ENCODE data around the gene ARAP2. TPM values are rescaled to one million over a fixed set of nuclear protein-coding genes. Genes with fewer than 3 reads are reported as not detected.

The ARAP2 gene
- total RNA-seq, 1 experiment from 2014 or later, result 12.5 TPM

DNA sequence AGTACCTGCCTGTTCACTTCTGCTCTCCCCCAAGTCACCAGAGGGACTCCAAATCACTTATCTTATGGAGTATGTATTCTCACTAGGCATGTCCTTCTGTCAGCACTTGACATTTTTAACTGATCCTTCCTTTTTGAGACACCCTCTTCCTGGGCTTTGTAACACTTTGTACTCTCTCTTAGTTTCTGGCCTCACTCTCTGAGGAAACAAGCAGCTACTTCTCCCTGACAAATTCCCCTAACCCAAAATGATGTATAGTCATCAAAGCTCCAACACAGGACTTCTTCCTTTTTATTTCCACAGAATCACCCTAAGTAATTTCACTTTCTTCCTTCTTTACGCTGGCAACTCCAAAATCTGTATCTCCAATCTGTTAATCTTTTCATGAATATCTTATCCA lies 101.8 kb downstream of the ARAP2 start:
- no peaks in the 10 kb centered on the region for H3K36me3 ChIP-seq (ENCODE audit: low read depth, low read length)
- CTCF ChIA-PET, result no interaction called here
- no peaks in the 10 kb centered on the region for H3K4me1 ChIP-seq (ENCODE audit: insufficient read depth, low read length)
- H3K9me2 ChIP-seq (replicated peaks; ENCODE audit: low read length), result no peaks in the 10 kb centered on the region
- no peaks in the 10 kb centered on the region for H3K79me2 ChIP-seq (ENCODE audit: low read length)
- no peak overlapping the region for H2AFZ ChIP-seq (ENCODE audit: low read length)
- no peaks in the 10 kb centered on the region for H3F3A ChIP-seq (ENCODE audit: low read length, unreplicated experiment)
- ATAC-seq (no peak), DNase-seq (no peak)
- intact Hi-C loops (cut with micrococcal nuclease), result no loop called here
- POLR2A ChIA-PET (ENCODE audit: unreplicated experiment), result no interaction called here
- H3K4me2 ChIP-seq (ENCODE audit: low read length), result no peak overlapping the region
- no peaks in the 10 kb centered on the region for H3K9me3 ChIP-seq (ENCODE audit: low read length)
- H3K4me3 ChIP-seq (ENCODE audit: low read length), result no peak overlapping the region
- TF ChIP-seq EZH2phosphoT487 (IDR thresholded peaks at IDR 0.05; ENCODE audit: borderline replicate concordance, low read length), result no peak
- TF ChIP-seq EZH2 (IDR thresholded peaks at IDR 0.05; ENCODE audit: low read length, unreplicated experiment), result no peak
- TF ChIP-seq CTCF (conservative IDR thresholded peaks at IDR 0.05; ENCODE audit: low read depth, low read length), result no peak
- H4K20me1 ChIP-seq (ENCODE audit: low read length), result no peaks in the 10 kb centered on the region
- H3K27me3 ChIP-seq (ENCODE audit: low read length), result no peaks in the 10 kb centered on the region
- BruUV-seq (replicated peaks), result no TSS peak
- no peak overlapping the region for H3K9ac ChIP-seq (ENCODE audit: low read length)
- H3K27ac ChIP-seq (ENCODE audit: low read length), result no peak overlapping the region

- TF ChIP-seq EZH2phosphoT487 (IDR thresholded peaks at IDR 0.05; ENCODE audit: borderline replicate concordance, low read length) (no peak), CTCF (conservative IDR thresholded peaks at IDR 0.05; ENCODE audit: low read depth, low read length) (no peak), EZH2 (IDR thresholded peaks at IDR 0.05; ENCODE audit: low read length, unreplicated experiment) (no peak)
- intact Hi-C loops (cut with micrococcal nuclease), result no loop called here
- H3K9me2 ChIP-seq (replicated peaks; ENCODE audit: low read length), result no peaks in the 10 kb centered on the region
- DNase-seq, result no peak
- H3K27me3 ChIP-seq (ENCODE audit: low read length), result no peaks in the 10 kb centered on the region
- ChIA-PET CTCF (no interaction called here), POLR2A (ENCODE audit: unreplicated experiment) (no interaction called here)
- H3K27ac ChIP-seq (ENCODE audit: low read length), result no peak overlapping the region
- no peaks in the 10 kb centered on the region for H4K20me1 ChIP-seq (ENCODE audit: low read length)
- no peaks in the 10 kb centered on the region for H3K36me3 ChIP-seq (ENCODE audit: low read depth, low read length)
- H3K4me1 ChIP-seq (ENCODE audit: insufficient read depth, low read length), result no peaks in the 10 kb centered on the region
- H2AFZ ChIP-seq (ENCODE audit: low read length), result no peak overlapping the region
- no peaks in the 10 kb centered on the region for H3K79me2 ChIP-seq (ENCODE audit: low read length)
- no peak overlapping the region for H3K4me2 ChIP-seq (ENCODE audit: low read length)
- H3K9ac ChIP-seq (ENCODE audit: low read length), result no peak overlapping the region
- no peaks in the 10 kb centered on the region for H3K9me3 ChIP-seq (ENCODE audit: low read length)
- H3F3A ChIP-seq (ENCODE audit: low read length, unreplicated experiment), result no peaks in the 10 kb centered on the region
- H3K4me3 ChIP-seq (ENCODE audit: low read length), result no peak overlapping the region
- no peak for ATAC-seq
- BruUV-seq (replicated peaks), result no TSS peak
These were observed 103.1 kb downstream of the ARAP2 start for GRCh38 chr4:36141186-36141585.

DNA sequence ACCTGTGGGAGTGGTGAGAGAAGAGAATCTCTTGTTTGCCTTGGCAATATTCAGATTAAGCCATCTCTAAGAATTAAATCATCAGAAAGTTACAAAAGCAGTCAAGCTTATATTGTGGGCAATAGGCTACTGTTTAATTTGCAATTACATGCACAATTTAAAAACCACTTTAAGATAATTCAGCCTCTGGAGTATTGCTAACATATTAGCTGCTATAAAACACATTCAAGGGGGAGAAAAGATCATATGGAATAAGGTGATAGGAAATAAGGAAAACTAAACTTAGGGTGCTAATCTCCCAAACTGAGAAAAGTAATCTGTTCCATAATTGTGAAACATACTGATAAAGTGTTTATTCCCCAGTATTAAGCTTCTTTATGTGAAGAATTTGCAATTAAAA lies 103.9 kb downstream of the ARAP2 start:
- ATAC-seq (no peak), DNase-seq (no peak)
- ChIA-PET POLR2A (ENCODE audit: unreplicated experiment) (no interaction called here), CTCF (no interaction called here)
- no peaks in the 10 kb centered on the region for H3K9me3 ChIP-seq (ENCODE audit: low read length)
- H3K4me2 ChIP-seq (ENCODE audit: low read length), result no peak overlapping the region
- no peaks in the 10 kb centered on the region for H3K9me2 ChIP-seq (replicated peaks; ENCODE audit: low read length)
- H3K4me1 ChIP-seq (ENCODE audit: insufficient read depth, low read length), result no peaks in the 10 kb centered on the region
- H3K27me3 ChIP-seq (ENCODE audit: low read length), result no peaks in the 10 kb centered on the region
- intact Hi-C loops (cut with micrococcal nuclease), result no loop called here
- H4K20me1 ChIP-seq (ENCODE audit: low read length), result no peaks in the 10 kb centered on the region
- TF ChIP-seq CTCF (conservative IDR thresholded peaks at IDR 0.05; ENCODE audit: low read depth, low read length) (no peak), EZH2 (IDR thresholded peaks at IDR 0.05; ENCODE audit: low read length, unreplicated experiment) (no peak), EZH2phosphoT487 (IDR thresholded peaks at IDR 0.05; ENCODE audit: borderline replicate concordance, low read length) (no peak)
- no peak overlapping the region for H3K9ac ChIP-seq (ENCODE audit: low read length)
- H3K4me3 ChIP-seq (ENCODE audit: low read length), result no peak overlapping the region
- BruUV-seq (replicated peaks), result no TSS peak
- H2AFZ ChIP-seq (ENCODE audit: low read length), result no peak overlapping the region
- H3K27ac ChIP-seq (ENCODE audit: low read length), result no peak overlapping the region
- no peaks in the 10 kb centered on the region for H3K36me3 ChIP-seq (ENCODE audit: low read depth, low read length)
- H3K79me2 ChIP-seq (ENCODE audit: low read length), result no peaks in the 10 kb centered on the region
- no peaks in the 10 kb centered on the region for H3F3A ChIP-seq (ENCODE audit: low read length, unreplicated experiment)

Measured in PC-3 (cell line).